Muscle of back (tissue), 11 donors: Measurements from ENCODE around the gene TM9SF2. TPM values are rescaled to one million over a fixed set of nuclear protein-coding genes. Genes with fewer than 3 reads are reported as not detected.
A peak's percentile ranks its signal among the peaks of the same experiment; 100 is the strongest.
"Not testable (repeated sequence)": the region's sequence is repeated elsewhere in the genome, so short reads cannot be mapped to it uniquely, and the experiment has no call there.

Source experiments
- DNase-seq, 3 donors: peaks; one replicate each; pipeline versions ENCODE4 v3.0.0 to v3.0.0-alpha.2; 2013
- polyA plus RNA-seq, 10 donors: library from polyadenylated mRNA; unstranded; fragments of 120-200 nt; gene quantifications; one replicate each; pipeline ENCODE4 v1.2.1, GENCODE V29; 2013; ENCODE audit not compliant: insufficient read length in 10 of 10

The TM9SF2 gene
- polyA plus RNA-seq, 10 donors, result 77.8 to 96.7 (median 84.9) TPM

DNA sequence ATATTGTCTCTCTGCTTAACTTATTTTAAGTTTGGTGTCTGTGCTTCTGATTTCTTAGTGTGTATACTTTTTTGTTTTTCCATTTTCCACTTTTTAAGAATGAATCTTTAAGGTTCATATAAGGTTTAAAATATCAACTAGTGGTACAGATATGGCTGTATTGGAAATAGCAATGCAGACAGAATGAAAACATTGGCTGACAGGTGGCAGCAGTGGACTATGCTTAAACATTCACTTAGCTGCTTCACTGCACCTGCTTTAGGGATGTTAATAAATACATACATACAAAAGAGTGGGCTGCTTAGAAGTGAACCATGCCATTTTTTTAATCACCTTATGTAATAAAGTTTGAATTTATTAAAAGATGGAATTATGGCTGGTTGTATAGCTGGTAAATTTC lies 27.3 kb downstream of the TM9SF2 start:
- DNase-seq, result no peak

DNA sequence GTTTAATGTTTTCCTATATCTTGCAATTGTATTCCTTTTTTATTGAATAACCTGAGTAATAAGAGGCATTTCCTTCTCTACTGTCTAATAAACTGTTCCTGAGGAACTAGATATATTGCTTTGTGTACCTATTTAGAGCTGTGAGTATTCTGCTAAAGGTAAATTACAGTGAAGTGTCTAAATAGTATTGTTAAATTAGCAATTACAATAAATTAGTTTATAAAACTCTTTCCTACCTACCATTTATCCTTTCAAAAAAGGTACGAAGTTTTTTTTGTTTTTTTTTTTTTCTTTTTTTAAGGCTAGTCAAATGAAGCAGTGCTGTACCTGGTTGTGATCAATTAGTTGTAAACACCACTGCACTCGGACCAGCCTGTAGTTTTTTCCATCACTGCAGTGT lies 34.8 kb downstream of the TM9SF2 start:
- DNase-seq, result no peak

DNA sequence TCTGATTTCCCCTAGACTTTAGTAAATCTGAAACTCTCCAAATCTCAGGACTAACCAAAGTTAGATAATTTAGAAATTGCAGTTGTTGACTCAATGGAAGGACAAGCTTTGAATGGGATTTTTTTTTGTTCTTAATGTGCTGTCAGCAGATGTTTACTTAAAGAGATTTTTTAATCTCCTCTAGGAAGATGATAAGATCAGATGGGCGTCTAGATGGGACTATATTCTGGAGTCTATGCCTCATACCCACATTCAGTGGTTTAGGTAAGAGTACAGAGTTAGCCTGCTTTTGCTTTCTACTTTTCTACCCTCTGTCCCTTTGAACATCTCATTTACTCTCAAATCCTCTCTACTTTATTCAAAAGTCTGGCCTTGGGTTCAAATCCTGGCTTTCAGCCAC lies 39.3 kb downstream of the TM9SF2 start:
- DNase-seq, result no peak

DNA sequence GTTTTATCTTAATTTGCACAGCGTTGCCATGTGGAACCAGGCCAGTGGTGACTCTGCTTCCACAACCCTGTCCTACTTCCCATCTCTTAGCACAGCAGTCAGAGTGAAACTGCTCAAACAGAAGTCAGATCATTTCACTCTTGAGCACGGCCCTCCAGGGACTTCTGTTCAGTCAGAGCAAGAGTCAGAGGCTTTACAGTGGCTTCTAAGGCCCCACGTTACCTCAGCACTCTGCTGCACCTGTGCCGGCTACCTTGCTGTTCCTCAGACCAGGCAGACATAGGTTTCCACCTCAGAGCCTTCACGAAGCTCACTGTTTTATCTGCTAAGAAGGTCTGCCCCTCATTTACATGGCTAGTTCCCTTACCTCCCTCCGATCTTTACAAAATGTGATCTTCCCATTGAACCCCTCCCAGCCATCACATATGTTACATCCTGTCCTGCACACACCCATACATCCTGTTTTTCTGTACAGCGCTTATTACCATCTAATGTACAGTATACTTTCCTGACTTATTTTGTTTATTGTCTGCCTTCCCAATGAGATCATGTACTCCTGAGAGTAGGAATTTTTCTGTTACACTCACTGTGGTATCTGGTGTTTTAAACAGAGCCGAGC lies 41.6 kb downstream of the TM9SF2 start:
- peak in 1 of 3 donors; percentile 29 for DNase-seq

DNA sequence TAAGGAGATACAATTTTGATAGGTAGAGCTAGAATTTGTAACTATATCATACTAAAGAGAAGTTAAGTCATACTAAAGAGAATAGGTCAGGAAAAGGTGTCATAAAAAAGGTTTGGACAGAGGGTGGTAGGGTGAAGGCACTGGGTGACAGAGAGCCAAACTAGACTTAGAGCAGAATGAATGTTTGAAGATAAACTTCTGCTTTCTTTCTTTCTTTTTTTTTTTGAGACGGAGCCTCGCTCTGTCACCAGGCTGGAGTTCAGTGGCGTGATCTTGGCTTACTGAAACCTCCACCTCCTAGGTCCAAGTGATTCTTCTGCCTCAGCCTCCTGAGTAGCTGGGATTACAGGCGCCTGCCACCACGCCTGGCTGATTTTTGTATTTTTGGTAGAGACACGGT lies 44.1 kb downstream of the TM9SF2 start:
- DNase-seq, result no peak

DNA sequence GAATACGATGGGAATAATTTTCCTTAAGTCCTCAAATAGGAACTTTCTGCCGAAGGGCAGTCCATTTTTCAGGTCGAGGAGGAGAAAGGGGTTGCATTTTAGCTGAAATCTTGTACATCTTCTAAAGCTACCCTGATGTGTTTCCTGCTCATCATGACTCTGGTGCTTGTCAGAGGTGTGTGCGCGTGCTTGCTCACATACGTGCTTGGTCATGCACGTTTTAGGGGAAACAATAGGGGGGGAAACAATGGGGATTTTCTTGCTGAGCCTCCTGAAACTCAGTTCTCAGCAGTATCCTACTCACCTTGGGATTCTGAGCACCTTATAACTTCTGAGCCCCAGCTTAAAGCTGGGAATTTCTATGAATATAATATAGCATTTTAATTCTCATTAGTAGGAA lies 44.7 kb downstream of the TM9SF2 start:
- no peak for DNase-seq

DNA sequence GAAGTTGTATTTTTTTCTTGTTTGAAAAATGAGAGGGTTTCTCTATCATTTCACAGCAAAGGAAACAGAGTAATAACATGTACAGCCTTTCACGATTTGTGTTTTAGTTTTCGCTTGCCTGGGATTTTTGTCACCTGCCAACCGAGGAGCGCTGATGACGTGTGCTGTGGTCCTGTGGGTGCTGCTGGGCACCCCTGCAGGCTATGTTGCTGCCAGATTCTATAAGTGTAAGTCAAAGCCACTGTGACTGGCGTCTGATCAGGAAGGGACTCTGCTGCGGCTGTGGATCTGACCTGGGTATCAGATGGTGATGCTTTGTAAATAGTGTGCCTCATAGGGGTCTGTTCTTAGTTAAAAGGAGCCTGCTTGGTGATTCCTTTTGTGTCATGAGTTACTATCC lies 45.6 kb downstream of the TM9SF2 start:
- no peak for DNase-seq

DNA sequence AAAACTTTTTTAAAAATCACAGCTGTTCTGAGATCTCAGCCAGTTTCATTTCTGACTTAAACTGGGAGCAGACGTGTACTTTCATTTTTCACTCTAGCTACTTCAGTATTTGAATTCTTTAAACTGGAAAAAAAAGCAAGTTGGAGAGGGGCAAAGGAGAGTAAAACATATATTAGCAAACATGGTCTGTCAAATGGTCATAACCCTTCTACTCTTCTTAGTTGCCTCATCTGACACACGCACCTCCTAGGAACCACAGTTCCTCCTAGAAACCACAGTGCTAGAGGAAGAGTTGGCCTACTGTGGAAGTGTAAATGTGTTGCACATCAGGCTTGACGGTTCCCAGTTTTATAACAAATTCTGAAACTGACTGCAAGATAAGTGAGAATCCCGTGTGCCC lies 47.2 kb downstream of the TM9SF2 start:
- DNase-seq, result no peak

DNA sequence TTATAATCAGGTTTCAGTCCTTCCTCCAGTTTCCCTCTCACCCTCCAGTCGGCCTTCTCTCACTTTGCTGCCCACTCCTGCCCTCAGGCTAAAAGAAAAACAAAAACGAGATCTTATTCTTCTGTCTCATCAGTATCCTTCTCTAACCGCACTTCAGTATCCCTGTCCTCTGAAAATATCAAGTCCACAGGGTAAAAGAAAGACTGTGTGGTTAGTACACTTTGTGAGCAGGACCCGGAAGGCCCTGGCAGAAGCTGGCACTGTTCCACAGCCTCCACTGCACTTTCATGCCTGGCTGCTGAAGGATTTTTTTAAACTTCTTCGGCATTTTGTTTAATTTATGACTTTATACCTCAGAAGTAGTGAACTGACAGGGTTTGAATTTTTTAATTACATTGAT lies 51.8 kb downstream of the TM9SF2 start:
- DNase-seq, result no peak

DNA sequence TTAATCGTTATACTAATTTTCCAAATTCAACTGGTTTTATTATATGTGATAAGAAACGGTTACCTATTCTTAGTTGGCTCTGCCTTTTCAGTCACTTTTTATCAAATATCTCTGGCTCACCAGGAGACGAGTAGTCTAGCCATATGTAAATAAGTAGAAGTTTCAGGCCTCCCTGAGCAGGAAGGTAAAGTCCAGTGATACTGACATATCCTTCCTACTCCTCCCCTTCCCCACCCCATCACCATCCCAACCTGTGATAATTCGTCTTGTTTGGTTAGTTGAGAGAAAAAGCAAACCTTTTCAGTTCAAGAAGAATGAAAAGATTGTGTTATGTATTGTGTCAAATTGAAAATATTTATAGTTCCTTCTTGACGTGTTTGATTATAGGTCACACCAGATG lies 53.9 kb downstream of the TM9SF2 start:
- no peak for DNase-seq

DNA sequence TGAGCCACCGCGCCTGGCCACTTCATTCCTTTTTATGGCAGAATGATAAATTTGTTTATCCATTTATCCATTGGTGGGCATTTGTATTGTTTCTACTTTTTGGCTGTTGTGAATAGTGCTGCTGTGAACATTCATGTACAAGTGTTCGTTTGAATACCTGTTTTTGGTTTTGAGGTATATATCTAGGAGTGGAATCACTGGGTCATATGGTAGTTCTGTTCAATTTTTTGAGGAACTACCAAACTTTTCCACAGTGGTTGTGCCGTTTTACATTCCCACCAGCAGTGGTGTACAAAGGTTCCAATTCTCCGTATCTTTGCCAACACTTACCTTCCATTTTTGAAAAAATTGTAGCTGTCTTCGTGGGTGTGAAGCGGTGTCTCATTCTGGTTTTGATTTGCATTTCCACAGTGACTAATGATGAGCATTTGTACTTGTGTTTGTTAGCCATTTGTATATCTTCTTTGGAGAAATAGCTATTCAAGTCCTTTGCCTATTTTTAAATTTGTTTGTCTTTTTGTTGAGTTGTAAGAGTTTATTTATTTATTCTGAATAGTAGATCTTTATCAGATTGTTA lies 55.7 kb downstream of the TM9SF2 start:
- DNase-seq, result no peak

DNA sequence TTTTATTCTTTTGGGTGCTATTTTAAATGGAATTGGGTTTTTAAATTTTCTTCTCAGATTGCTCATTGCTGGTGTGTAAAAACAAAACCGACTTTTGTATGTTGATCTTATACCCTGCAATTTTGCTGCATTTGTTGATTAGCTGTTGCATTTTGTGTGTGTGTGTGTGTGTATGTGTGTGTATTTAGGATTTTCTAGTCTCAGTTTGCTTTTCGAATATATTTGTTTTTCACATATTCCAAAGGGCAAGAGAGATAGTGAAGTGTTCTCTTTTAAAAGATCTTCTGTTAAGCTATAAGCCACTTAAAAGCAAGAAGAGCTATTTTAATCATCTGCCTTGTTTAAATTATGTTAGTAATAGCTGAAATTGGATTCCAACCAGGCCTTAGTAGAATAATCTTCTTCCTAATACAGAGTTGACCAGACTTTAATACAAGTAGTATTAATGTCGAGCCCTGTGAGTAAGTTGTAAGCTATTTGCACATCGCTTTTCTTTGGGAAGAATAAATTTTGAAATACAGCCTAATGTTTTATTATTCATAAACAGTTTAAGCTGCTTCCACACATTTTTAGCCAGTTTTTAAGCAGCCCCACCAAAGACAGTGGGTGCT lies 57.4 kb downstream of the TM9SF2 start:
- DNase-seq, result no peak

DNA sequence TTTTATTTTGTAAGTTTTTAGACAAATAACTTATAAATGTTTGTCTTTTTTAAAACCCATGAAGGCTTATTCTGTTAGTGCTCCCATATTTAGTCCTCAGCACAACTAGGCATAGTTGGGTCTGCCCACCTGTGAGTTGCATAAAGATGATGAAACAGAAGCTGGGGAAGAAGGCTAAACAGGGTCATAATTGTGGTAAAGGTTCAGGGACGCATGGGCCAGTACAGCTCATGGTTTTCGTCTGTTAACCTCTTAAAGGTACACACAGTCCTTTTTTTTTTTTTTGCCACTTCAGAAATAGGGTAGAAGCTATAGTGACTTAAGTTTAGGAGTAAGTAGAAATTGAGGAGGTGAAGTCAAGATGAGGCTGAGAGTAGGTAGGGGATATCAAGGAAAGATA lies 58.3 kb downstream of the TM9SF2 start:
- DNase-seq, result no peak

DNA sequence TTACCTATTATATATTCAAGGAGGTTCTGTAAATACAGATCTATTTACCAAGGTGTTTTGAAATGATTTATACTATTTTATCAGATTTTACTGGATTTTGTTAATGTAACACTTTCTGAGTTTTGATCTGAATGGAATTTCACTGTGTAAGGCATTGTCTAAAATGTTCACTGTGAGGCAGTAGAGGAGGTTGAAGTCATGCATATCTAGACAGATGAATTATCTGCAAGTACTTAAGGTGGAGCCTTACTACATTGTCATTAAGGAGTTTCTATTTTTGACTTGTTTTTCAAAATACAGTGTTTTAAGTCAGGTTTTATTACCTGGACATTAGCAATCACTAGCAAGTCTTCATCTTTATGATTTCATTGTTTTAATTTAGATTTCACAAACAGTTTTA lies 62.1 kb downstream of the TM9SF2 start:
- DNase-seq, result no peak

DNA sequence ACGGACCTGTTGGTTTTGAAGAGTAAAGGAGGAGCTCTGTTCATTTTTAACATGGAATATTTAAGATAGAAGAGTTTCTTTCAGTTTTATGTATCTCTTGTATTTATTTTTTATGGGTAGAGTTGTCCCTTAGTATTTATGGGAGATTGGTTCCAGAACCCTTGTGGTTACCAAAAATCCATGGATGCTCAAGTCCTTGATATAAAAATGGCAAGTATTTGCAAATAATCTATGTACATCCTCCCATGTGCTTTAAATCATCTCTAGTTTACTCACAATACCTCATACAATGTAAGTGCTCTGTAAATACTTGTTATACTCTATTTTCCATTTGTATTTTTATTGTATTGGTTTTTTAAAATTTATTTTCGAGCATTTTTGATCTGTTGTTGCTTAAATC lies 63.1 kb downstream of the TM9SF2 start:
- no peak for DNase-seq

DNA sequence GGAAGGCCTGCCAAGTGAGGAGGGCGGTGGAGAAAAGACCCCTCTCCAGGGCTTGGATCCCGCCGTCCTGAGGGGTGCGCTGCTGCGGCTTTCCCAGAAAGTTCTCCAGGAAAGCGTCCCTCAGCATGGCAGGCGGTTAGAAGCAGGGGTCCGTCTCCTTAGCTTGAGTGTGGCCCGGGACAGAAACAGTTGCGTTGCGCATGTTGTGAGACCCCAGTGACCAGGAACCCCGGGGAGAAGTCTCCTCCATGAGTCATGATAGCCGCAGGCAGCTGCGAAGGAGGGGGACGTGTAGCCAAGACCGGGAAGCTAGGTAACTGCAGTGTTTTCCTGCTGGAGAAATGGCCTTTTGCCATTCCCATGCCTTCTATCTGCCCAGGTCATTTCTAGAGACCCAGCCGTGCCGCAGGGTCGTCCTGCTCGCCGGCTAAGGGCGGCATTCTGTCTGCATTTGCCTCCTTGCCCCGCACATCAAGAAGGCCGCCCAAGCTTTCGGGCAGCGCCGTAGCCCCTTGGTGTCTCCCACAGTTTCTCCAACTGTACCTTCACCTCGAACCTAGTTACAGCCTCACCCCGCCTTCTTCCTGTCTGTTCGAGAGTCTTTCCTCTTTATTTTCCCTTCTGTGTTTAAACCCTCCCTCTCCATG lies 64.3 kb downstream of the TM9SF2 start:
- DNase-seq, result no peak

DNA sequence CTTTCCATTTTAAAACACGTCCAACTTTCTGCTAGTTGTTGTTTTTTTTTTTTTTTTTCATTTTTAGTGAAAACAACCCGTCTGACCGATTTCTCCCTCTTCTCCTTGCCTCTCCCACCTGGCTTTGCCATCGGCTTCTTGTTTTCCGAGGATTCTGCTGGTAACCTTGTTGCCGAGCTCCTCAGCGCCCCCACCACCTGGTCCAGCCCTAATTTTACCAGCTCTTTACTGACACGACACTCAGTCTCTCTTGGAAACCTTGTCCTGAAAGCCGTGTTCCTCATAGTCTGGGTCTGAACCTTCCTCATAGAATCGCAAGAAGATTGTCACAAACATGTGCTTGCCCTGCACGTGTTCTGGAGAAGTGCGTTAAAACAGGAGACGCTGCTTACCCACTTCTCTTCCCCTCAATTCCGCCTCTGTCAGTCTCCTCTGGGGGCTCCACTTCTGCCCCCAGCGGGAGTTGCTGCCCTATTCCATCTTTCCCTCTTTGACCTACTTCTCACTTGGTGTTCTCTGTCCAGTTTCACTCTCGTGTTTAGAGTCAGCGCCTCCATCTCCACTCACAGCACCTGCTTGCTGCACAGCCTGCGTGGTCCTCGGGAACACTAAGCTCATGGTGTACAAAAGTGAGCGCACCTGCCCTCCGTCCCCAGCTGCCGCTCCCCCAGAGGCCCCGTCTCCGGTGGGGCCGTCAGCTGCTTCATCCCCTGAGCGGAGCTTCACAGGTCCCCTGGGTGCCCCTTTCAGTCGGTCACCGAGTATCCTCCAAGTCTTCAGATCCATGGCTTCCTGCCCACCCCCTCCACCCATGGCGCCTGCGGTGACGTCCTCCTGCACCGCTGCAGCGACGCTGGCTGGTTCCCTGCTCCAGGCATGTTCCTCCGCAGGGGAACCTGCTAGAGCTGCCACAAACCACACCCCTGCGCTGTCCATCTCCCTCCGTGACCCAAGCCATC lies 65.1 kb downstream of the TM9SF2 start:
- no peak for DNase-seq

DNA sequence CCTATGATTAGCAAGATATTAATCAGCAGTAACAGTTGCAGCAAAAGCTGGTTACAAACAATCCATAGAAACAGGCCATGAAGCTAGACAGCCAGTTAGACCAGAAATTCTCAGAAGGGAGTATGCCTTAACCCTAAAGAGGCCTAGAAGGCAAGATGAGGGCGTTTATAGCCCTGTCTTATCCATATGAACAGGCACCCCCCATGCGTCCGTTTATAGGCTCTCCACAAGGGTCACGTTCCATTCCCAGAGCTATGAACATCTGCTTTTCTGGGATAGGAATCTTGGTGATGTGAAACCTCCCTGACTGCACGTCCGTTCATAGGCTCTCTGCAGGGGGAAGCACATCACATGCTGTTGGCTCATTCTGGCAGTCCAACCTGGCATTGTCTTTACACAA lies 67.6 kb downstream of the TM9SF2 start:
- not testable (repeated sequence) for DNase-seq

DNA sequence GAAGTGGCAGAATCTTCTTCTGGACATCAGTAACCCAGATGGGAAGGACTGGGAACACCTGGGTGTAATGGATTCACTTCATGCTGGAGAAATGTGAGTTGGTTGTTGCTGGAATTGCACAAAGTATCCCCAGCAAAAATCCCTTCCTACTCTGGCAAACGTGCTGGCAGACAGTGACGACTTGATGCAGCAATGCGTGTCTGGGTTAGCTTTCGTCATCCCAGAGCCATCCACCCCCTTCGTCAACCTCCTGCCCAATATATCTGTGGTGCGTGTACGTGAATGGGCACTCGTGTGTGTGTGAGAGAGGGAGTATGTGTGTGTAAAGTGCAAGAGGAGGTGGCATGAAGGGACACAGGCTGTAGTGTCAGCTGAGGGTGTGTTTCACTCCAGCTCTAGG lies 70.9 kb downstream of the TM9SF2 start:
- peak in 1 of 3 donors; percentile 7 for DNase-seq

DNA sequence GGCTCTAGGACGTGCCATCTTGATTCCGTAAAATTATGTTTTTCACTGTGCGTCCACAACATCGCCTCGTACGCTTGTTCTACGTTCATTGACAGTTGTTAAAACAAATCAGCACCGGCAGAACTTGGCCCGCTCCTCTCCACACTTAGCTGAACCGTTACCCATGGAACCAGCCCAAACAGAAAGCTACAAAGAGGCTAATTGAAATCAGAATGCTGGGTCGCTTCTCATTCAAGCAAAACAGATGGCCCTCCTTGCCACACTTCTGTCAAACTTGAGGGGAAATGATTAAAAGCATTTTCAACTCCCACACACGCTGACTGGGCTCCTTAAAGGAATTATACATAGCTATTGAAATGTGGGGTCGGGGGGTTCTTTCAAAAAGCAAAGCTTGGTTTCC lies 71.6 kb downstream of the TM9SF2 start:
- DNase-seq, result no peak

DNA sequence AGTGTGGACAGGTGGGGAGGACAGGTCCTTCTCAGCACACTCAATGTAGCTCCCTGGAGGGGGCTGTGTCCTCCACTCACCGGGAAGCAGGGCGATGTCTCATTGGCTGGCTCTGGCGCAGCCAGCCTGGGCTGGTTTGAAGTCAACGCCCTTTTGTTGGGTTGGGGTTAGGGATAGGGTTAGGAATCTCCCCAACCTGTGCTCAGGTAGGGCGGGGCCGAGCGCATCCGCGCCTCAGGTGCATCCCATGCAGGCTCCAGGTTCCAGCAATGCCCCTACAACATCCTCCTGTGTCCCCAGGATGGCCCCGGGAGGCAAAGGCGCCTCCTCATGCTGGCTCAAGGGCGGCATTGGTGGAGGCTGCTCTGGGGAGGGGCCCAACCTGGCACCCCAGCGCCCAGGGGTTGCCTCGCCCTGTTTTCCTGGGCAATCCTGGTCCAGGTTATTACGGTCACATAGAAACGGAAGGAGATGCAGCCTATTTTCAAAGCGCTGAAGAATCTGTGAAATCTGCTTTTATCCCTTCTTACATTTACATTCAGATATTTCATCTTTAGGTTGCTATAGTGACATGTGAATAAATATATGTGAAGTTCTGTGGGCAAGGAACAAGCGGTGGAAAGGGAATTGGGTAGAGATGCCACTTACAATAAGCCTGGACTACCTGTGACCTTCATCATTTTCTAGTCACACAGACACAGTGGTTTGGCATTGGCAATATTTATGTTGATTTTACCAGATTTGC lies 74.3 kb downstream of the TM9SF2 start:
- no peak for DNase-seq
